MCF 10A (cell line): ENCODE results near the gene WDR7. TPM values are rescaled to one million over a fixed set of nuclear protein-coding genes. Genes with fewer than 3 reads are reported as not detected.

Experiments used
- BruUV-seq: library from RNA; stranded (reverse); fragments of 400-500 nt; replicated peaks from 2 replicates; lab custom pipeline; 2021; lab: Mats Ljungman, UMichigan
- CTCF ChIA-PET: fragments of 300-600 bp; sonication (Branson Sonifier 250); formaldehyde crosslinking; extraction: SDS; loops from one replicate; lab custom pipeline; 2021; ENCODE audit warnings: antibody characterized with exemption, inconsistent platforms; lab: Yijun Ruan, JAX
- POLR2A ChIA-PET: fragments of 300-600, 350-650 bp; sonication (Branson Sonifier 250); formaldehyde crosslinking; extraction: SDS; loops from one replicate; lab custom pipeline; 2020; ENCODE audit warnings: antibody characterized with exemption, inconsistent platforms; lab: Yijun Ruan, JAX
- DNase-seq: peaks from one replicate; pipeline ENCODE4 v3.0.0-alpha.2; 2018; ENCODE audit not compliant: unreplicated experiment
- H3K27ac Mint-ChIP-seq: one replicate; pipeline ENCODE4 v1.8.0; 2022; ENCODE audit warnings: mild to moderate bottlenecking, low read depth, mixed read lengths; ENCODE audit not compliant: unreplicated experiment
- H3K27me3 Mint-ChIP-seq: one replicate; pipeline ENCODE4 v1.8.0; 2022; ENCODE audit warnings: mixed read lengths; ENCODE audit not compliant: insufficient read depth, unreplicated experiment
- H3K36me3 Mint-ChIP-seq: one replicate; pipeline ENCODE4 v1.8.0; 2022; ENCODE audit warnings: mild to moderate bottlenecking, moderate library complexity, mixed read lengths; ENCODE audit not compliant: insufficient read depth, unreplicated experiment
- H3K4me1 Mint-ChIP-seq: one replicate; pipeline ENCODE4 v1.8.0; 2022; ENCODE audit warnings: mixed read lengths; ENCODE audit not compliant: insufficient read depth, unreplicated experiment
- H3K4me3 Mint-ChIP-seq: one replicate; pipeline ENCODE4 v1.8.0; 2022; ENCODE audit warnings: mild to moderate bottlenecking, moderate library complexity, mixed read lengths; ENCODE audit not compliant: unreplicated experiment
- H3K9me3 Mint-ChIP-seq: one replicate; pipeline ENCODE4 v1.8.0; 2022; ENCODE audit warnings: mixed read lengths; ENCODE audit not compliant: unreplicated experiment
- intact Hi-C: fragments of 100-400 bp; cut with micrococcal nuclease; formaldehyde crosslinking; loops from 2 replicates; pipeline ENCODE4 v1.14.1; 2022
- total RNA-seq: library from RNA; stranded (reverse); gene quantifications from 2 replicates; pipeline ENCODE4 v1.2.3, GENCODE V29; 2022
- TF ChIP-seq, protein P1 (sequence below): fragments of 200-600 bp; IDR thresholded peaks from one replicate; pipeline ENCODE4 v1.8.0; 2022; ENCODE audit warnings: antibody characterized with exemption, mild to moderate bottlenecking; ENCODE audit not compliant: unreplicated experiment

WDR7 gene
- total RNA-seq, 1 experiment from 2014 or later: 12.6 TPM

DNA sequence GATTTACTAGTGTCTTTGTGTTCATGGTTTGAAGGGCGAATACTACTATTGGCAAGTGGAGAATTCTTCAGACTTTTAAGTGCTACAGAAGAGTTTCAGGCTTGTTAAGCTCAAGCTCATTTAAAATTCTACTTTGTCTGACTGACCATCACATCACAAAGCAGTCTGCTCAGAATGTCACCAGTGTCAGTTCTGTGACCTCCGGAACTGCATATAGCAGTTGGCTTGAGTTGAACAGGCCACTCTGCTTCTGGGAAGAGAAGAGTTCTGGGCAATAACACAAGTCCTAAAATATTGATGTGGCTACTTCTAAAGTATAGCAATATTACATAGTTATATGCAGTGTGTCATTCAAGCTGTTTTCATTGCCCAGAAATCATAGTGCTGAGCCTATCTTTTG lies 250.8 kb downstream of the WDR7 start:
- intact Hi-C loops: no loop called here
- POLR2A ChIA-PET: interaction anchor here (0.7 to 1.1 kb wide), 3 partner anchors 10 to 12 kb away, joined by 3 to 5 read pairs (median 5); no protein-coding TSS in a partner anchor
- H3K4me1 Mint-ChIP-seq: peaks cover 4% of the 10 kb centered on the region
- H3K27me3 Mint-ChIP-seq: no peaks in the 10 kb centered on the region
- TF ChIP-seq, protein P1, sequence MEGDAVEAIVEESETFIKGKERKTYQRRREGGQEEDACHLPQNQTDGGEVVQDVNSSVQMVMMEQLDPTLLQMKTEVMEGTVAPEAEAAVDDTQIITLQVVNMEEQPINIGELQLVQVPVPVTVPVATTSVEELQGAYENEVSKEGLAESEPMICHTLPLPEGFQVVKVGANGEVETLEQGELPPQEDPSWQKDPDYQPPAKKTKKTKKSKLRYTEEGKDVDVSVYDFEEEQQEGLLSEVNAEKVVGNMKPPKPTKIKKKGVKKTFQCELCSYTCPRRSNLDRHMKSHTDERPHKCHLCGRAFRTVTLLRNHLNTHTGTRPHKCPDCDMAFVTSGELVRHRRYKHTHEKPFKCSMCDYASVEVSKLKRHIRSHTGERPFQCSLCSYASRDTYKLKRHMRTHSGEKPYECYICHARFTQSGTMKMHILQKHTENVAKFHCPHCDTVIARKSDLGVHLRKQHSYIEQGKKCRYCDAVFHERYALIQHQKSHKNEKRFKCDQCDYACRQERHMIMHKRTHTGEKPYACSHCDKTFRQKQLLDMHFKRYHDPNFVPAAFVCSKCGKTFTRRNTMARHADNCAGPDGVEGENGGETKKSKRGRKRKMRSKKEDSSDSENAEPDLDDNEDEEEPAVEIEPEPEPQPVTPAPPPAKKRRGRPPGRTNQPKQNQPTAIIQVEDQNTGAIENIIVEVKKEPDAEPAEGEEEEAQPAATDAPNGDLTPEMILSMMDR: no peak
- no TSS peak for BruUV-seq
- DNase-seq: no peak
- H3K9me3 Mint-ChIP-seq: no peaks in the 10 kb centered on the region
- CTCF ChIA-PET: interaction anchor here (0.6 kb wide), 1 partner anchor 219 kb away, joined by 3 read pairs; no protein-coding TSS in a partner anchor
- no peaks in the 10 kb centered on the region for H3K36me3 Mint-ChIP-seq
- no peak overlapping the region for H3K27ac Mint-ChIP-seq
- no peak overlapping the region for H3K4me3 Mint-ChIP-seq

DNA sequence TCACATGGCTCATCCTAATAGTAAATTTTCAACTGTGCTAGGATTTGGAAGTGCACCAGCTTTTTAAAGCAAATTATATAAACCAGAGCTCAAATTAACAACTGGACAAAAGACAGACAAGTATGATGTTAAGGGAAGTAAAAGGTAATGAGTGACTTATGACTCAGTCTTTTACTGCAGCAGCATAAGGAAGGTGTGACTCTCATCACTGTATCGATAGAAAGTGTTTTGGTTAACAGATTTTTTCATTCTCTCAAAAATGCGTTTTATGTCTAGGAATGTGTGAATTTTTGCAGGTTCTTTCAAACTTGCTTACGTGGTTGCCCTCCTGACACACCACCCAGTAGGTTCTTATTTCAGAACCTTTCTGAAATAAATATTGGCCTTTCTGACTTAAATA lies 251.5 kb downstream of the WDR7 start:
- H3K27me3 Mint-ChIP-seq: no peaks in the 10 kb centered on the region
- ChIA-PET CTCF (no interaction called here), POLR2A (interaction anchor here (1.0 kb wide), 1 partner anchor 9 kb away, joined by 5 read pairs; no protein-coding TSS in a partner anchor)
- BruUV-seq: no TSS peak
- no peaks in the 10 kb centered on the region for H3K9me3 Mint-ChIP-seq
- H3K4me1 Mint-ChIP-seq: no peaks in the 10 kb centered on the region
- H3K27ac Mint-ChIP-seq: no peak overlapping the region
- TF ChIP-seq, protein P1: no peak
- intact Hi-C loops: no loop called here
- H3K36me3 Mint-ChIP-seq: no peaks in the 10 kb centered on the region
- no peak overlapping the region for H3K4me3 Mint-ChIP-seq
- DNase-seq: no peak

DNA sequence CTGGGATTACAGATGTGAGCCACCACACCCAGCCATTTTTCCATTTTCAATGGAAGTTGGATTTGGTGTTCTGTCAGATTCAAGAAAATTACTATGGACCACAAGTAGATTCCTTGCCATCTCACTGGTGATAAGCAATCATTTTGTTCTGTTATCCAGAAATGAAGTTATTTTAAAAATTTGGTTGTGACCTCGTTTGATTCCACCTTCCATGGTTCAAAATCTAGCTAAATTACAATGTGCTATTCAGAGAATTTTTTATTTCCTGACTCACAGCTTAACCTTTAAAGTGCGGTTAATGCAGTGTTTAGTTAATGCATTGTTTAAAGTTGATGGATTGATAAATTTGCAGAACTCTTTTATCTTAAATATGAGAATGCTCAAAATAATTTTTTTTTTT lies 252.5 kb downstream of the WDR7 start:
- intact Hi-C loops: no loop called here
- Mint-ChIP-seq H3K27me3 (no peaks in the 10 kb centered on the region), H3K9me3 (no peaks in the 10 kb centered on the region), H3K4me3 (no peak overlapping the region), H3K36me3 (no peaks in the 10 kb centered on the region), H3K27ac (no peak overlapping the region), H3K4me1 (no peaks in the 10 kb centered on the region)
- POLR2A ChIA-PET: interaction anchor here (0.9 to 1.0 kb wide), 2 partner anchors 8 to 11 kb away, joined by 3 to 4 read pairs; no protein-coding TSS in a partner anchor
- no peak for DNase-seq
- BruUV-seq: no TSS peak
- TF ChIP-seq, protein P1: no peak
- CTCF ChIA-PET: no interaction called here

DNA sequence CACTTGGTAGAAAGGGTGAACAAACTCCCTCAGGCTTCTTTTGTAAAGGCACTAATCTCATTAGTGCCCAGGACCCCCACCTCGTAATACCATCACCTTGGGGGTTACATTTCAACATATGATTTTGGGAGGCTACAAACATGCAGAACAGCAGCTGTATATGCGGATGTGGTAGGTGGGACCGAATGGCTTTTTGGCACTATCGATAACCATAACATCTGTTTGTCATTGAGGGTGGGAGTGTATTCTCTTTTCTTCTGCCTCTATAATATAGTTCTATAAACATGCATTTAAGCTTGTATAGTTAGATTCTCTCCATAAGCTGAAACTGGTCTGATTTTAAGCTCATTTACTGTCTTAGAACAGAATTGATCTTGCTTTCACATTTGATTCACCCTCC lies 256.6 kb downstream of the WDR7 start:
- H3K9me3 Mint-ChIP-seq: no peaks in the 10 kb centered on the region
- no peak overlapping the region for H3K27ac Mint-ChIP-seq
- POLR2A ChIA-PET: interaction anchor here (0.7 kb wide), 2 partner anchors 38 to 77 kb away, joined by 3 read pairs; no protein-coding TSS in a partner anchor
- H3K4me3 Mint-ChIP-seq: no peak overlapping the region
- BruUV-seq: no TSS peak
- no peak for DNase-seq
- intact Hi-C loops: no loop called here
- no peaks in the 10 kb centered on the region for H3K4me1 Mint-ChIP-seq
- CTCF ChIA-PET: no interaction called here
- TF ChIP-seq, protein P1: no peak
- no peaks in the 10 kb centered on the region for H3K36me3 Mint-ChIP-seq
- no peaks in the 10 kb centered on the region for H3K27me3 Mint-ChIP-seq
